Left lobe of liver (tissue), 2 donors: ENCODE data around the gene ADAP1. TPM values are rescaled to one million over a fixed set of nuclear protein-coding genes. Genes with fewer than 3 reads are reported as not detected.

Experiments used
- ATAC-seq: fragments of 200-7000 bp; cut with Tn5 transposase; one replicate; pipeline ENCODE4 v1.9.1; 2020; ENCODE audit warnings: mild to moderate bottlenecking, moderate library complexity
- DNase-seq: peaks from one replicate; pipeline ENCODE4 v3.0.0-alpha.2; 2020; ENCODE audit warnings: low spot score
- total RNA-seq: library from RNA; stranded (reverse); gene quantifications from one replicate; pipeline ENCODE4 v1.2.1, GENCODE V29; 2021
- donor health status: DM: no; HTN: no; CAD: no; lungs with moderate emphysema.
- donor health status: DM: no; HTN: yes; CAD: no.

The ADAP1 gene
- total RNA-seq, 1 donor from 2014 or later, result 2.8 TPM

DNA sequence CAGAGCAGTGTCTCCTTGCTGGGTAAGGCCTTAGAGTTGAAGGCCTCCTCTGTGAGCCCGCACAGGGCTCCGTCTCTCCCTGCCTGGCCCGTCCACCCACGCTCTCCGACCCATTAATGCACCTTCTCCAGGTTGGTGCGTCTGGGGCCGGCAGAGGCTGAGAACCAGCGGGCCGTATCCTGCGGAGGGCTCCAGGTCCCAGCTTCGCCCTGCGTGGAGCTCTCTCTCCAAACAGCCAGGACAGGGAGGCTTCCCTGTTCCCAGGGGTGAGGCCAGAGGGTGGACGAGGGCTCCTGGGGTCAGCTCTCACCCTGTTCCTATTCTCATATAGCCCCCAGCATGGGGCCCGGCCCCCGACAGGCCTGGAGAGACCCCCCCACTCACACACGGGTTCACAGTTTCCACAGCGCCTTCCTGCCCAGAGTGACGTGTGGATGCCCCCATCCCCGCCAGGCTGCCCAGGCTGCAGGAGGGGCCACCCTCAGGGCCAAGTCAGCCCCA is 43.5 kb downstream of the ADAP1 start:
- DNase-seq, result no peak
- ATAC-seq, result no peak

GRCh38 chr7:910441-910861 is 44.0 kb downstream of the ADAP1 start:
- DNase-seq, result no peak

DNA sequence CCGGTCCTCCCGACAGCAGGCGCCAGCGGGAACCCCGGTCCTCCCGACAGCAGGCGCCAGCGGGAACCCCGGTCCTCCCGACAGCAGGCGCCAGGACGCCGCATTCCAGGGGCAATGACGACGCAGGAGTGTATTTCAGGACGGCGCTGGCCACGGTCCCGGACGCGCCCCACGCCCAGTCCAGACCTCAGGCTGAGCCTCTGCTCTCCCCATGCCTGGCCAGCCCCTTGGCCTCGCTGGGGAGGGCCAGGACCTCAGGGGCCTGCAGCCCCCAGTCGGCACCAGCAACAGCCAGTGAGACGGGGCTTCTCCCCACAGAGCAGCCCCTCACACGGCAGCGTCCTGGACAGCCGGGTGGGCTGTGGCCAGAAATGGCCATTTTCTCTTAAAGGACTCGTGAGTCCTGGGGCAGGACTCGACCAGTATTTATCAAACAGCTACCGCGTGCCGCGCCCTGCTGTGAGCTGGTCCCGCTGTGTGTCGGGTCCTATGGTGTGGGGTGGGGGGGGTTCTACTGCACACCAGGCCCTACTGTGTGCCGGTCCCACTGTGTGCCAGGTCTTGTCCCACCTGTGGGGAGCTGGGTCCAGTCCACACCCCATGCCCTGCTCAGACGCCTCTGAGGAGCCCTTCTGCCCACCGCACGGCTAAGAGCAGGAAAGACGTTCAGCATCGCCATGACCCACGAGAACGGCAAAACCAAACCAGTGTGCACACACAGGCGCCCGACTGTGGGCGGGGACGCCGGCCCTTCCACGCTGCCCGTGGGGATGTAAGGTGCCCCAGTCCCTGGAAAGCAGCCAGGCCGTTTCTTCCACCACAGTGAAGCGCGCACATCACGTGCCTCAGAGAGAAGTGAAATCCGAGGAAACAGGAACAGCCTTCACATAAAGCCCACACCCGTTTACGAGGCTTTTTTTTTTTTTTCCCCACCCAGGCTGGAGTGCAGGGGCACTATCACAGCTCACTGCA is 44.8 kb downstream of the ADAP1 start:
- ATAC-seq, result peak; percentile 59

More at GRCh38 chr7:910441-910861, 44.0 kb downstream of the ADAP1 start:
- ATAC-seq, result no peak

GRCh38 chr7:908591-909357 is 45.7 kb downstream of the ADAP1 start:
- ATAC-seq (peak; percentile 88), DNase-seq (peak; percentile 71)

More for the DNA sequence above, 44.8 kb downstream of the ADAP1 start:
- DNase-seq, result peak; percentile 70

DNA sequence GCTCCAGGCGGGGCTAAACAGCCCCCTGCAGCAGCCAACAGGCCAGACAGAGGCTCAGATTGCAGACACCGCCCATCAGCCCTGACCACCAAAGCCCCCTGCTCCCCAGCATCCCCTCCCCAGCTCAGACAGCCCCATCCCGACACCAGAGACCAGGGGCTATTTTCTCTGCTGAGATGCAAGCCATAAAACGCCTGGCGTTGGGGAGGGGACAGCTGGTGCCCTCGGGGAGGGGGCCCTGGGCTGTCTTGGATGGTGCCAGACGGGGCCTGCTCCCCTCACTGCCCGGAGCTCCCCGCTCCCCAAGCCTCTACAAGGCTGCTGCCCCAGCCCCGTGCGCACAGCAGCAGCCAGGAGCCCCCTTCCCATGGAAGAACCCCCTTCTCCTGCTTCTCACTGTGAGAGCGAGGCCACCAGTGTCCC is 46.3 kb downstream of the ADAP1 start:
- no peak for DNase-seq
- no peak for ATAC-seq

DNA sequence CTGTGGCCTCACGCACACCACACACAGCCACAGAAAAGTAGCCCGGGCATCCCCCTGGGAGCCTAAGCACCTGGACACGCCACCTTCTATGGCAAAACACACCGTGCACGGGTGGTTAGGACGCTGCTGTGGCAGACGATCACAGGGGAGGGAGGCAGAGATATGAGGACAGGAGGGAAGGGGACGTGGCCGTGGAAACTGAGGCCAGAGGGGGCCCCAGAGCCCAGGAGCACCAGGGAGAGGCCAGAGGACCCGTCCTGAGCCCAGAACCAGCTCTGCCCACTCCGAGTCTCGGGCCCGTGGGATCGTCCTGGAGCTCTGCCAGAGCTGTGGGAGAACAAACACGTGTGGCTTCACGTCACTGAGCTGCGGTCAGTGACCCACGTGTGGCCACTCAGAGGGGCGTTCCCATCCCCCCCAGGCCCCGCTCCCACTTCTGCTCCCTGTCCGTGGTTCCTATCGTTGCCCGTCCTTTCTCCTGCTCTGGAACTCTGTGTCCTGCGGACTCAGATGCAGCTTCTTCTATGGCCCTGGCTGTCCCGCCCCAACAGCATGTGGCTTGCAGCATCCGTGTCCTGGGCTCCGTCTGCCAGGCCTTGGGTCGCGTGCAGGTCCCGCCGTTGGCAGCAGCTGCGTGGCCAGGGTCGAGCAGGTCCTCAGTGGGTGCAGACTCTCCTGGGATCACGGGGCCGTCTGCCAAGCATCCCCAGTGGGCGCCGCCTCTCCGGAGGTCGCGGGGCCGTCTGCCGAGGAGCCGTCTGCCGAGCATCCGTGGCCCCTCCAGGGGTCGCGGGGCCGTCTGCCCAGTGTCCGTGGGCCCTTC is 47.1 kb downstream of the ADAP1 start:
- ATAC-seq, result peak; percentile 20
- no peak for DNase-seq

DNA sequence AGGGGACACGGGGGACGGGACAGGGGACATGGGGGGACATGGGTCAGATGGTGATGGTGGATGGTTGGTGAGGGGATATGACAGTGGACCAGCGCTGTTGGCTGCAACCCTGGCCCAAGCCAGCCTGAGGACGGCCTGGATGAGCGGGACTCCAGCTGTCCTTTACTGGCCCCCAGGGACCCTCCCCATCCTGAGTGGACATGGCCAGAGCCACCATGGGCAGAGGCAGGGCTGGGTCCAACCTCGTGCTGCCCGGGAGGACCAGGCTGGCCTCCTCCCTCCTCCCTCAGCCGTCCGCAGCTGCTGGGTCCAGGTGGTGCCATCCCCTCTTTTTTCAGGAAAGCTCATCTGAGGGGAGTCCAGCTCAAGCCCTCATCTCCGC is 47.7 kb downstream of the ADAP1 start:
- ATAC-seq (no peak), DNase-seq (no peak)

GRCh38 chr7:904847-905246 is 49.6 kb downstream of the ADAP1 start:
- ATAC-seq (no peak), DNase-seq (no peak)

- DNase-seq (no peak), ATAC-seq (no peak)
These were observed 50.3 kb downstream of the ADAP1 start for GRCh38 chr7:903921-904755.

DNA sequence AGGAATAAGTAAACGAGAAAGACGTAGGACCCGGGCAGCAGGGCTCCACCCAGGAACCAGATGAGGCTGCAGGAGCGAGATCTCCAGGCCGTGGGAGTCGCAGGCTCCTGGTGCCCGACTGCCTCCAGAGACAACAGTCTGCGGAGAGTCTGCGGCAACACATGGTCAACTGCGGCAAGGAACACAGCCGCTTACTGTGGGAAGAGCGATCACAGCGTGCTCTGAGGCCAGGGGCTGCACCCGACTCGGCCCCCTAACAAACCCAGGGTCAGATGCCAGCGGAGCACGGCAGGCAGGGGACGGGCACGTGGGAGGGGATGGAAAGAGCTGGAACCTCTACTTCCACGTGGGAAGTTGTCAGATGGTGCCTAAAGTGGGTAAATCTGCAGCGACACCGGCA is 51.5 kb downstream of the ADAP1 start:
- DNase-seq, result no peak
- ATAC-seq, result no peak

- ATAC-seq (peak; percentile 45), DNase-seq (peak; percentile 63)
These were observed 52.9 kb downstream of the ADAP1 start for GRCh38 chr7:901388-902154.

DNA sequence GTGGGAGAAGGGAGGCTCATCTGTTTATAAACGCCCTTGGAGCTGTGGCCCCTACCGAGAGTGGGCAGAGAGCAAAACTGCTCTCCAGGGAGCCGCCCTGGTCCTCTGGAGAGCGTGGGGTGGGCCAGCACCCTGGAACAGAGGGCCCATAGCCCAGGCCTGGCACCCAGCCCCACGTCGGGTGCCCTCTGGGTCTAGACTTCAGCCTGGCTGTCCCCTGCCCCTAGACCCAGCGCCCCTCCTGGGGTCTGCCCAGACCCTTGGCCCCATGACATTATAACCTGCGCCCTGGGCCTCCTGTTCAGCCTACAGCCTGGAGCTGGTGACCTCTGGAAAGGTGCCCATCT is 53.5 kb downstream of the ADAP1 start:
- ATAC-seq (peak; percentile 51), DNase-seq (no peak)

GRCh38 chr7:900331-901040 is 54.0 kb downstream of the ADAP1 start:
- ATAC-seq (no peak), DNase-seq (no peak)

DNA sequence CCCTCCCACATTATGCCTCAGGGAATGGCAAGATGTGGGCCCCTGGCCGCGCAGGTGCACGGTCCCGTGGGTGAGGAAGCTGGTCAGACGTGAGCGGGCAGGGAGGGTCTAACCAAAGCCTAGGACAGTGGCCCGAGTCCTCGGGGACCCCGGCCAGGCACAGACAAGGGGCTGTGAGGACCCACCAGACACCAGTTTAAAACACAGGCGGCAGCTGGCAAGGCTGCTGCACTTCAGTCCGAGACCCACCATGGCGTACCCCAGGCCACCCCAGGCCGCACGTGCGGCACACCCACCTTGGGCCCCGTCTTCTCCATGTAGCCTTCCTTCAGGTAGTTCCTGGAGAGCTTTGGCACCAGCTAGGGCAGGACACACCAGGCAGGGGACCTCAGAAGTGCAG is 54.7 kb downstream of the ADAP1 start:
- ATAC-seq, result no peak
- DNase-seq, result no peak

DNA sequence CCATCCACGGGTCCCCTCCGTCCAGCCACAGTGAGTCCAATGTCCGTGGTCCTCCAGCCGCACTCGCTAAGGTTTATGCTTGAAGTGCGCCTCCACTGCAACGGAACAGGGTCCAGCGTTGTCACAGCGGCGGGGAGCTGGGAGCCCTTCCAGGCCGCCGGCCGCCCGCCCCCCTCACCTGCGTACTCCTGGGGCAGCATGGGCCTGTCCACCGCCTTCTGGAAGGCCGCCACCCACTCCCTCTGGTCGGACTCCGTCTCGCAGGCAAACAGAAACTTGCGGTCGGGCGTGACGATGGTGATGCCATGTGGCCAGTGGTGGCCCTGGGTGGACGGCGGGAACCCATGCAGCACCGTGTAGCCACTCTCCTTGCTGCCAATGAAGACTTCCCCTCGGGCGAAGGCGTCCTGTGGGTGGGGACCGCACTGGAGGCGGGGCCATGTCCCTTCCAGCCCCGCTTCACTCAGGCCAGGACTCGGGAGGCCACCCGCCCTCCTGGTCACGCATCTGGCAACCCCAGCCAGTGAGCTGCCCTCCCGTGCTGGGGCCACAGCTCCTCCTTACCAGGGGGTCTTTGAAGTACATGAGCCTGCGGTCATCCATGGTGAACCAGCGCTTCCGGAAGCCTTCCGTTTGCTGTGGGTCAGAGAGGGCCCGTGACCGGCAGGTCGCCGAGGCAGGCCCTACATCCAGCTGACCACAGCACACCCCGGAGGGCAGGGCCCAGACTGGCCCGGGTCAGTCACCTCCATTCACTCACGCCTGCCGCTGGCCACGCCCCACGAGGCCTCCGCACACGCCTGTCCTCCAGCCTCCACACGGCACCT is 55.4 kb downstream of the ADAP1 start:
- no peak for DNase-seq
- ATAC-seq, result peak; percentile 39

DNA sequence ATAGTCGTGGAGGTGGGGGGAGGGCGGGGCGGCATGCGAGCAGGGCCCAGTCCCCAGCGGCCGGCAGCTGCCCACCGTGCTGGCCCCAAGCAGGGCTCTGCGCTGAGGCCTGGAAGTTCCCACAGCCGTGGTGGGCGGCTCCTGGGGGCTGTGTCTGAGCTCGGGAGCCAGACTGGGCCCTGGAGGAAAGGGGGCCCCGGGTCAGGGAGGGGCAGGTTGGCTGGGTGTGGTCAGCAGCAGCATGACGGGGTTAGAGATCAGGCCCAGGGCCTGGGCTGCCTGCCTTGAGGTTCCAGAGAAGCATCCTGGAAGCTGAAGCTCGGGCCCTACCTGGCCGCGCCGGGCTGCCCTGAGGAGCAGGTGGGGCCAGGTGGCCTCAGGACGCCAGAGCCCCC is 56.0 kb downstream of the ADAP1 start:
- DNase-seq, result no peak

DNA sequence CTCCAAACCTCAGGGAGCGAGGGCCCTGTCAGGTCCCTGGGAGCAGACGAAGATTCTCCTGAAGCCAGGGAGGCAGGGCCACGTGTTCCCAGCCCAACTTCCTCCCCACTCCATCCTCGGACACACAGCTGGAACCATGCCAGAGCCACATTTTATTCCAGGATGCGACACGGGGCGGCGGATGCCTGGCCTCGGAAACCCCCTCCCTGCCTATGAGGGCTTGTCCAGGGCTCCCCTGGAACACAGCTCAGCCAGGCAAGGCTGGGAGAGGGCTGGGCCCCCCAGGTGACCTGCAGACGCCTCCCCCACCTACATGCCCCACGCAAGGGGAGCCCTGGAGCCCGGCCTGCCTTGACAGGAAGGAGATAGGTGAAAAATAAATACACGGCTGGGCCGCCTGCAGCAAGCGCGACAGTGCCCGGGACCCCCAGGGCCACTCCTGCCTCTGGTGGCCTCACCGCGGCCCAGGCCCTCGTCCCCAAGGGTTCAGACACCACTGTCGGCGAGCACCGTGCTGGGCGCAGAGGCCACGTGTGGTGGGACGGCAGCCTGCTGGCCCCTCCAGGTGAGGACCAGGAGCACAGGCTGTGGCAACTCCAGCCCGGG is 56.6 kb downstream of the ADAP1 start:
- peak; percentile 8 for ATAC-seq
- DNase-seq, result peak; percentile 64

More for the DNA sequence above, 56.0 kb downstream of the ADAP1 start:
- ATAC-seq, result no peak
